Measurements from ENCODE around the gene TMEM144.

The TMEM144 gene

DNA sequence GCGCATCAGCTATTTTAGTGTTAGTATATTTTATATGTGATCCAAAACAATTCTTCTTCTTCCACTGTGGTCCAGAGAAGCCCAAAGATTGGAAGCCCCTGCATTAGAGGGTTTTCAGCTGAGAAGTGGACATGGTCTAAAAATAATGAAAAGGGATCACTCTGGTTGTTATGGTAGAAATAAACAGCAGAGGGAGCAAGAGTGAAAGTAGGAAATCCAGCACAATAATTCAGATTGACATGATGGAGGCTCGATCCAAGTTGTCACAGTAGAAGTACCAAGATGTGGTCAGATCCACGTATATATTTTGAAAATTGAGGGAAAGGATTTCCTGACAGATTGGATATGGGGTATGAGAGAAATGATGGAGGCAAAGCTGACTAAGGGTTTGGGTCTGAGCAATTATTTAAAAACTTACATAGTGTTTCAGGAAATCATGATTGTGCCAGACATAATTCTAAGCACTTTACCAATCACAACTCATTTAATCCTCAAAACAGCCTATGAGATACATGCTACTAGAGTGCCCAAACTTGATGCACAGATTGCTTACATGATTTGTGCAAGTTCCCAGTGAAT is 17.0 kb upstream of the TMEM144 start:
- Histone ChIP-seq H3K27ac (ENCODE audit: extremely low read depth, low read depth, low read length) (no peak overlapping the region), H3K36me3 (ENCODE audit: control insufficient read depth in 2 of 2, insufficient read depth in 1 of 2, low read length in 2 of 2) (no peaks in the 10 kb centered on the region), H3K9me3 (ENCODE audit: control insufficient read depth, insufficient read depth, low read depth, low read length) (no peaks in the 10 kb centered on the region), H3K4me3 (ENCODE audit: low read depth, low read length) (no peak overlapping the region), H3K4me1 (ENCODE audit: control insufficient read depth, insufficient read depth, low read length) (no peaks in the 10 kb centered on the region)
- ChIA-PET POLR2A (no interaction called here), CTCF (interaction anchor here (0.6 to 9.0 kb wide), 15 partner anchors 8 to 596 kb away, joined by 3 to 52 read pairs (median 4); no protein-coding TSS in a partner anchor)
- TF ChIP-seq KLF10 (tag by site-specific recombination; IDR thresholded peaks at IDR 0.05), result no peak
- no peak for TF ChIP-seq ZBTB20 (tag by site-specific recombination; IDR thresholded peaks at IDR 0.05)
- no peak for TF ChIP-seq ZNF112 (tag by site-specific recombination; IDR thresholded peaks at IDR 0.05)
- TF ChIP-seq GFI1B (tag by site-specific recombination; IDR thresholded peaks at IDR 0.05), result no peak
- TF ChIP-seq ZNF248 (tag by site-specific recombination; IDR thresholded peaks at IDR 0.05), result no peak
- no peak for TF ChIP-seq HOXD13 (CRISPR knock-in tag; IDR thresholded peaks at IDR 0.05; ENCODE audit: borderline replicate concordance)
- peak; percentile 31; the same call in 1 of the 2 replicates for TF ChIP-seq ZNF654 (tag by site-specific recombination; IDR thresholded peaks at IDR 0.05; ENCODE audit: low read depth)
- TF ChIP-seq ZXDB (tag by site-specific recombination; IDR thresholded peaks at IDR 0.05), result no peak
- TF ChIP-seq SP3 (tag by site-specific recombination; IDR thresholded peaks at IDR 0.05), result no peak

GRCh38 chr4:158195297-158195696 is 15.0 kb upstream of the TMEM144 start:
- H3K4me1 ChIP-seq (ENCODE audit: control insufficient read depth, insufficient read depth, low read length), result no peaks in the 10 kb centered on the region
- H3K4me3 ChIP-seq (ENCODE audit: low read depth, low read length), result no peak overlapping the region
- no peaks in the 10 kb centered on the region for H3K36me3 ChIP-seq (ENCODE audit: control insufficient read depth in 2 of 2, insufficient read depth in 1 of 2, low read length in 2 of 2)
- POLR2A ChIA-PET, result interaction anchor here (0.6 kb wide), 1 partner anchor 192 kb away, joined by 3 read pairs; no protein-coding TSS in a partner anchor
- no peak for TF ChIP-seq ZNF133 (tag by site-specific recombination; IDR thresholded peaks at IDR 0.05)
- TF ChIP-seq ZNF10 (tag by site-specific recombination; IDR thresholded peaks at IDR 0.05), result no peak
- no peak for TF ChIP-seq ZNF391 (tag by site-specific recombination; IDR thresholded peaks at IDR 0.05; ENCODE audit: borderline replicate concordance, low read depth)
- no peak for TF ChIP-seq ZNF341 (tag by site-specific recombination; IDR thresholded peaks at IDR 0.05; ENCODE audit: low read depth)
- TF ChIP-seq, protein P1, sequence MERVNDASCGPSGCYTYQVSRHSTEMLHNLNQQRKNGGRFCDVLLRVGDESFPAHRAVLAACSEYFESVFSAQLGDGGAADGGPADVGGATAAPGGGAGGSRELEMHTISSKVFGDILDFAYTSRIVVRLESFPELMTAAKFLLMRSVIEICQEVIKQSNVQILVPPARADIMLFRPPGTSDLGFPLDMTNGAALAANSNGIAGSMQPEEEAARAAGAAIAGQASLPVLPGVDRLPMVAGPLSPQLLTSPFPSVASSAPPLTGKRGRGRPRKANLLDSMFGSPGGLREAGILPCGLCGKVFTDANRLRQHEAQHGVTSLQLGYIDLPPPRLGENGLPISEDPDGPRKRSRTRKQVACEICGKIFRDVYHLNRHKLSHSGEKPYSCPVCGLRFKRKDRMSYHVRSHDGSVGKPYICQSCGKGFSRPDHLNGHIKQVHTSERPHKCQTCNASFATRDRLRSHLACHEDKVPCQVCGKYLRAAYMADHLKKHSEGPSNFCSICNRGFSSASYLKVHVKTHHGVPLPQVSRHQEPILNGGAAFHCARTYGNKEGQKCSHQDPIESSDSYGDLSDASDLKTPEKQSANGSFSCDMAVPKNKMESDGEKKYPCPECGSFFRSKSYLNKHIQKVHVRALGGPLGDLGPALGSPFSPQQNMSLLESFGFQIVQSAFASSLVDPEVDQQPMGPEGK (tag by site-specific recombination; IDR thresholded peaks at IDR 0.05), result no peak
- no peak for TF ChIP-seq ZNF580 (tag by site-specific recombination; IDR thresholded peaks at IDR 0.05)
- no peak for TF ChIP-seq ZNF768 (tag by site-specific recombination; IDR thresholded peaks at IDR 0.05)
- TF ChIP-seq ZBTB6 (tag by site-specific recombination; IDR thresholded peaks at IDR 0.05), result no peak
- no peak for TF ChIP-seq GLI4 (tag by site-specific recombination; IDR thresholded peaks at IDR 0.05)
- H3K27ac ChIP-seq (ENCODE audit: extremely low read depth, low read depth, low read length), result no peak overlapping the region
- H3K9me3 ChIP-seq (ENCODE audit: control insufficient read depth, insufficient read depth, low read depth, low read length), result no peaks in the 10 kb centered on the region
- CTCF ChIA-PET, result interaction anchor here (0.8 to 9.0 kb wide), 2 partner anchors 59 to 1227 kb away, joined by 3 to 52 read pairs; no protein-coding TSS in a partner anchor

DNA sequence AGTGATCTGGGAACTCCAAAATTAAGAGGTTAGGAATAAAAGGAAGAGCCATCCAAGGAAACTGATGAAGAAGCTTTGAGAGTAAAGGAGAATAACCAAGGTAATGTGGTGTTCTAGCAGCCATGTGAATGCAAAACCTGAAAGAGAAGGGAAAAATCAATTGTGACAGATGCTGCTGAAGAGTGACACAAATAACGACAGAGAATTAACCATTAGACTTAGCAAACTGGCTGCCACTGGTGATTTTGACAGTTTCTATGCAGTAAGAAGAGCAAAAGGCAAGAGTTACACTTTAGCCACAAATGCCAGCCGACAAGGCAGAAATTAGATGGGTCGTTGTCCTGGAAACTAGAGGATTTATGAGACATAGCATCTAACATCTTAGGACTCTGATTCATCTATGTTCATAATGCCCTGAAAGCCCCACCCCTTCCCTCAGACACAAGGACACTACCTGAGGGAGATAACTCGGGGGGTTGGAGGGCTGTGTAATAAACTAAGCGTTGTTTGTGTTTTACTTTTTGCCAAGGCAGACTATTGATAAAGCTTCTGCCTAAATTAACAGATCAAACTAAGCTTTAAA is 13.0 kb upstream of the TMEM144 start:
- no peak for TF ChIP-seq ZNF596 (tag by site-specific recombination; IDR thresholded peaks at IDR 0.05)
- no peak for TF ChIP-seq ZNF529 (tag by site-specific recombination; IDR thresholded peaks at IDR 0.05; ENCODE audit: insufficient replicate concordance)
- TF ChIP-seq ZNF239 (tag by site-specific recombination; IDR thresholded peaks at IDR 0.05), result no peak
- no peak for TF ChIP-seq ZSCAN16 (tag by site-specific recombination; IDR thresholded peaks at IDR 0.05)
- no peak for TF ChIP-seq BCL11A (tag by site-specific recombination; IDR thresholded peaks at IDR 0.05; ENCODE audit: low read depth)
- POLR2A ChIA-PET, result no interaction called here

More for the DNA sequence above, 13.0 kb upstream of the TMEM144 start:
- Histone ChIP-seq H3K27ac (ENCODE audit: extremely low read depth, low read depth, low read length) (no peak overlapping the region), H3K4me1 (ENCODE audit: control insufficient read depth, insufficient read depth, low read length) (no peaks in the 10 kb centered on the region), H3K9me3 (ENCODE audit: control insufficient read depth, insufficient read depth, low read depth, low read length) (no peaks in the 10 kb centered on the region), H3K36me3 (ENCODE audit: control insufficient read depth in 2 of 2, insufficient read depth in 1 of 2, low read length in 2 of 2) (no peaks in the 10 kb centered on the region), H3K4me3 (ENCODE audit: low read depth, low read length) (no peak overlapping the region)
- CTCF ChIA-PET, result interaction anchor here (0.6 to 9.0 kb wide), 3 partner anchors 11 to 57 kb away, joined by 3 to 52 read pairs (median 4); no protein-coding TSS in a partner anchor
